T-helper 1 cell treated with Interleukin-12 subunit alpha and Interleukin-12 subunit beta and Interleukin-4 antibody, amounts not matched to agents 30 ng/mL and 1 ng/mL, for 36 hours (primary cell): Measurements from ENCODE around the gene KRTAP12-3. TPM values are rescaled to one million over a fixed set of nuclear protein-coding genes. Genes with fewer than 3 reads are reported as not detected.
"Not testable (repeated sequence)": the region's sequence is repeated elsewhere in the genome, so short reads cannot be mapped to it uniquely, and the experiment has no call there.

Source experiments
- intact Hi-C: fragments of 100-400 bp; cut with micrococcal nuclease; formaldehyde crosslinking; loops from one replicate; pipeline ENCODE4 v1.15.1; 2024
- total RNA-seq: library from RNA; stranded (reverse); gene quantifications from 2 replicates; pipeline ENCODE4 v1.2.3, GENCODE V29; 2022

Gene KRTAP12-3
- total RNA-seq, 1 donor from 2014 or later: not detected

GRCh38 chr21:44627181-44627822 is 30.4 kb upstream of the KRTAP12-3 start:
- intact Hi-C loops: not testable (repeated sequence)

DNA sequence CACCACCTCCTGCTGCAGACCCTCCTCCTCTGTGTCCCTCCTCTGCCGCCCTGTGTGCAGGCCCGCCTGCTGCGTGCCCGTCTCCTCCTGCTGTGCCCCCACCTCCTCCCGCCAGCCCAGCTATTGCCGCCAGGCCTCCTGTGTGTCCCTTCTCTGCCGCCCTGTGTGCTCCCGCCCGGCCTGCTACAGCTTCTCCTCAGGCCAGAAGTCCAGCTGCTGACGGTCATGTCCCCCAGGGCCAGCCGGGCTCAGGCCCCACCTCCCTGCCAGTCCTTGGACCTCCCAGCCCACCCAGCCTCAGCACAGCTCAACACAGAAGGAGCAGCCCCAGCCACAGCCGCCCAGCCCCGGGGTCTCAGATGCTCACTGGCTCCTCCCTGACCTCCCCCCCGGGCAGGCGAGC is 29.9 kb upstream of the KRTAP12-3 start:
- intact Hi-C loops: not testable (repeated sequence)

DNA sequence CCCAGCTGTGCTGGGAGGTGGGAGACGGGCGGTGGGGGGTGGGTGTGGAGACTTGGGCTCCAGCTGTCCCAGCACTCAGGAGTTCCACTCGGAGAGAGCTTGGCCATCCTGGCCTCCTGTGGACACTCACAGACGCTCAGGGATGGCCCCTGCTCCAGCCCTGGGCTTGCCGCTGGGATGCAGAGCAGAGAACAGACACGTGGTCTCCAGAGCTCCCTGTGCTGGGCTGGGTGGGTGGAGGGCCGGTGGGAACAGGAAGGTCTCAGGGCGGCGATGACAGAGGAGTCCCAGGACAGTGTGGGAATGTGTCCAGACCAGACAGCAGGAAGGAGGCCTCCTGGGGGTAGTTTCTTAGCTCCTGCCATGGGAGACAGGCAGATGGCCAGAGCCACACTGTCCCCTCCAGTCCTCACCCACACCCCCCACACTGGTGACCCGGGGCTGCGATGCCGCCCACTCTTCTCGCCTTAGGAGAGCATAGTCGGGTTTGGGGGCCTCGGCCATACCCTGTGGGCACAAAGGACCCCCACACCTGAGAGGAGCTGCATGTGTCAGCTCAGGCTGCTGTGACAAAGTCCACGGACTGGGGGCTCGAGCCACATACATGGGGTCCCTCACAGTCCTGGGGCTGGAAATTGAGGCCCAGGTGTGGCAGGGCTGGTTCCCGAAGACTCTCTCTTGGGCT is 28.9 kb upstream of the KRTAP12-3 start:
- intact Hi-C loops: no loop called here

DNA sequence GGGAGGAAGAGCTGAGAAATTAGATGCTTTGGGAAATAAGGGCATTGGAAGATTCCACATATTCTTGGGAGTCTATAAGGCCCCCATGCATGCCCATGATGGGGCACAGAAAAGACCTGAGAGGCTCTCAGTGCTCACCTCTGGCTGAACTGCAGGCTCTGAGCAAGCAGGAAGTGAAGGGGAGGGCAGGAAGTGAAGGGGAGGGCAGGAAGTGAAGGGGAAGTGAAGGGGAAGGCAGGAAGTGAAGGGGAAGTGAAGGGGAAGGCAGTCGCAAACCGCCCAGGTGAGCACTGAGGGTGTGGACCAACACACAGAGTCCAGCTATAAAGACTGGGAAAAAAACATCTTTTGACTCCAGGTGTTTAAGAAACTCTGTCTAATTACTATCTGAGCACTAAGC is 27.3 kb upstream of the KRTAP12-3 start:
- intact Hi-C loops: no loop called here

GRCh38 chr21:44632067-44632466 is 25.7 kb upstream of the KRTAP12-3 start:
- intact Hi-C loops: no loop called here

GRCh38 chr21:44636209-44637017 is 21.3 kb upstream of the KRTAP12-3 start:
- intact Hi-C loops: no loop called here

DNA sequence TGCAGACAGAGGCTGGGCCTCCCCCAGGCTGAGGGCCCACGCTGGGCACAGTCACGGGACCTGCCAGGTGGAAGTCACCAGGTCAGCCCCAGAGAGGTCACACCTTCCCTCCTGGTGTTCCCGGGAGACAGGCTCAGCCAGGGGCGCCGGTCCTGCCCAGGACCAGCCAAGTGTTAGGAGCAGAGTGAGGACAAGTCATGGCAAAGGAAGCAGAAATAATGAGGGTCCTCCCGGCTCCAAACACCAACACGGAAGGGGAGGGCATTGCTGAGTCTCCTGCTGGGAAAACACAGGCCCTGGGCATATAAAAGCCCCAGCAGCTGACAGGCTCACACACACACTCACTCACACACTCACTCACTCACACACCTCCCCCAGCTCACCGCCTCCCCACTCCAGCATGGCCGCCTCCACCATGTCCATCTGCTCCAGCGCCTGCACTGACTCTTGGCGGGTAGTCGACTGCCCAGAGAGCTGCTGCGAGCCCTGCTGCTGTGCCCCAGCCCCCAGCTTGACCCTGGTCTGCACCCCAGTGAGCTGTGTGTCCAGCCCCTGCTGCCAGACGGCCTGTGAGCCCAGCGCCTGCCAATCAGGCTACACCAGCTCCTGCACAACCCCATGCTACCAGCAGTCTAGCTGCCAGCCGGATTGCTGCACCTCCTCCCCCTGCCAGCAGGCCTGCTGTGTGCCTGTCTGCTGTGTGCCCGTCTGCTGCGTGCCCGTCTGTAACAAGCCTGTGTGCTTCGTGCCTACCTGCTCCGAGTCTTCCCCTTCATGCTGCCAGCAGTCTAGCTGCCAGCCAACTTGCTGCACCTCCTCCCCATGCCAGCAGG is 20.5 kb upstream of the KRTAP12-3 start, which contains the start of gene KRTAP10-10:
TSS of gene KRTAP10-10 (plus strand) at position 339 of the 833 bp plus-strand sequence. CDS start at position 401, 62 bp downstream.
- intact Hi-C loops: no loop called here

GRCh38 chr21:44637851-44638348 is 19.8 kb upstream of the KRTAP12-3 start:
- intact Hi-C loops: not testable (repeated sequence)

DNA sequence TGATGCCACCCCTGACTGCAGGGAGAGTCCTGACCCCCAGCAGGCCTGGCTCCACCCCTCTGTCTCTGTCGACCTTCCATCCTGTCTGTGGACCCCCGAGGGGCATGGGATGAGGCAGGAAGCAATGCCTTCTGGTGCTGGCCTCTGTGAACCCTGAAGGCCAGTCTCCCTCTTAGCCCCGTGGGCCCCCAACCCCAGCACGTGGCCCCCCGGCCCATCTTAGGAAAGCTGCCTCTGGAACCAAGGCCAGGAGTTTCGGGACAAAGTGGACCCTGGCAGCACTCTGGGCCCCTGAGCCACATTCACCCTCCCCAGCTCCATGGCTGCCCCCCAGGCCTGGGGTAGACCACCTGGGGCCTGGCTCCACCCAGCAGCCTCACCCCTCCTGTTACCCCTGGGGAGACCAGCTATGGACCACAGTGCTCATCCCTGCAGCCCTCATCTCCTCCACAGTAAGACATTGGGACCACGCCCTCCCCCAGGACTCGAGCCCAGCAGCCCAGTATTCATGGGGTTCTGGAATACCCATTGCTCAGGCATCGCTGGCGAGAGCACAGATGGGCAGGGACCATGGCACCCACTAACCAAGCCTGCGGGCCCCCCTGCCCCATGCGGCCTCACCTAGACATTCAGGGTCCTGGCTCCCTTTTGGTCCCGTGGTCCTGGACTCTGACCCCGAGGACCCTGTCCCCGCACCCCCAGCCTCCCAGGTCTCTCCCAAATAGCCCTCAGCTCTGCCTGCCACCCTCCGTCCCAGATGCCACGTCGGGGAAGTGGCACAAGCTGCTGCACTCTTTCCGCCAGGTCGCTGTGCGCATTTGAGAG is 19.0 kb upstream of the KRTAP12-3 start:
- intact Hi-C loops: not testable (repeated sequence)

DNA sequence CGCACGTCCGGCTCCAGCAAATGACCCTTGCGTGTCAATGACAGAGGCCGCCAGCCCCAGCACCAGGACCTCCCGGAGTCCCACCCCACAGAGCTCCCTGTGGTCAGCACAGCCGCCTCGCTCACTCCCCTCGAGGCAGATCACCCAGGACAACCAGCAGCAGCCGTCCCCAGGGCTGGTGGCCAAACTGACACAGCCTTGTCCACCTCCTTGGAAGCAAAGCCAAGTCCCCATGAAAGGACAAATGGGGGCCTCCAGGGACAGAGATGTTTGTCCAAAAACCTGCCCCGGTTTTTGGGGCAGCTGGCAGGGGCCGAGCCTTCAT is 18.4 kb upstream of the KRTAP12-3 start:
- intact Hi-C loops: no loop called here

DNA sequence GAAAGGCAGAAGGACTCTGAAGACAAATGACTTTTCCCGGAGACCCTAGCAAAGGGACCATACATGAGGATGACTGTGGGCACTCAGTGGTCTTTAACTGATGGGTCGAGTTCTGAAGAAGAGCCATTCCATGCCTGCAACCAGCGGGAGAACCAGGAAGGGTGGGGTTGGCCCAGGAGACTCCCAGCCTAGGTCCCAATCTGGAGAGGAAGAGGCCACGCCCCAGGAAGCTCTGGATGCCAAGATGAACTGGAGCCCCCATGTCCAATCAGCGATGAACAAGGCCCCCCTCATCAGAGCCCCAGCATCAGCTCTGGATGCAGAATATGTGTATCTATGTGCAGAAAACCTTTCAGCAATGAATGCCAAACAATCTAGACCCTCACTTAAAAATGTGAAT is 17.0 kb upstream of the KRTAP12-3 start:
- intact Hi-C loops: no loop called here

DNA sequence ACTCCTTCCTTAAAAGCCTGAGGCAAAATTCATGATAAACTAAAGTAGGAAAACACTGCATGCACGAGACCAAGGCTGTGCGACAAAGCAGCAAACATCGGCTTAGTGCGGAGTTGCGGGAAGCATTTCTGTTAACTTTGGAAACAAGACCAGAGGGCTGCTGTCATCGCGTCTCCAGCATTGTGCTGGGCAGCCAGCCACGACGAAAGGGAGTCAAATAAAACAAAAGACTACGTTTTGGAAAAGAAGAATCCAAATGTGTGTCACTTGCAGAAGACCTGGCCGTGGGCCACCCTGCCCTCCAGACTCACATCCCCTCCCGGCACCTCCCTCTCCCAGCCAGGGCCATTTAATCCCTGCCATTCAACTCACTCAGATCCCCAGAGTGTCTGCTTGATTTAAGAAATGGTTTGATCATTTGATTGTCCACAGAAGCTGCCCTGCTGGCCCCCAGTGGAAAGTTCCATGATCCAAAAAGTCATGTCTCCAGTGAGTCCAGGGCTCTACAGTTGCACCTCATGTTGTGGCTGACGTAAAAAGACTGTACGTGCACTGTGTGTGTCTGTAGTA is 13.9 kb upstream of the KRTAP12-3 start:
- intact Hi-C loops: loop anchor here (2.0 kb wide), 1 partner anchor 15 kb away; no protein-coding TSS in a partner anchor

DNA sequence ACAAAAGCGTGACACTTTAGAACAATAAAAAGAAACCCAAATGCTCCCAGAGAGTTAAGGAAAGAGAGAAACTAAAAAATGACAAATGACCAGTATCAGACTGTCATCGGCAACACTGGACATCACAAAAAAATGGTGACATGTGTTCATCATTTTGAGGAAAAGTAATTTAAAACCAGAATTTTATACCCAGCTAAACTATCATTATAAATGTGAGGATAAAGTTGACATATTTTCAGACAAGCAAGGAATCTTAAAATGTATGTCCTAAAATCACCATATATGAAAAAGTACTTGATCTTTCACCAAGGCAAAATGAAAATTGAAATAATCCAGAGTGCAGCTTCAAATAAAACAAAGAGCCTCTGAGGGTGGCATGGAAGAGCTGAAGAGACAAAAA is 12.9 kb upstream of the KRTAP12-3 start:
- intact Hi-C loops: loop anchor here (2.0 kb wide), 1 partner anchor 14 kb away; no protein-coding TSS in a partner anchor

DNA sequence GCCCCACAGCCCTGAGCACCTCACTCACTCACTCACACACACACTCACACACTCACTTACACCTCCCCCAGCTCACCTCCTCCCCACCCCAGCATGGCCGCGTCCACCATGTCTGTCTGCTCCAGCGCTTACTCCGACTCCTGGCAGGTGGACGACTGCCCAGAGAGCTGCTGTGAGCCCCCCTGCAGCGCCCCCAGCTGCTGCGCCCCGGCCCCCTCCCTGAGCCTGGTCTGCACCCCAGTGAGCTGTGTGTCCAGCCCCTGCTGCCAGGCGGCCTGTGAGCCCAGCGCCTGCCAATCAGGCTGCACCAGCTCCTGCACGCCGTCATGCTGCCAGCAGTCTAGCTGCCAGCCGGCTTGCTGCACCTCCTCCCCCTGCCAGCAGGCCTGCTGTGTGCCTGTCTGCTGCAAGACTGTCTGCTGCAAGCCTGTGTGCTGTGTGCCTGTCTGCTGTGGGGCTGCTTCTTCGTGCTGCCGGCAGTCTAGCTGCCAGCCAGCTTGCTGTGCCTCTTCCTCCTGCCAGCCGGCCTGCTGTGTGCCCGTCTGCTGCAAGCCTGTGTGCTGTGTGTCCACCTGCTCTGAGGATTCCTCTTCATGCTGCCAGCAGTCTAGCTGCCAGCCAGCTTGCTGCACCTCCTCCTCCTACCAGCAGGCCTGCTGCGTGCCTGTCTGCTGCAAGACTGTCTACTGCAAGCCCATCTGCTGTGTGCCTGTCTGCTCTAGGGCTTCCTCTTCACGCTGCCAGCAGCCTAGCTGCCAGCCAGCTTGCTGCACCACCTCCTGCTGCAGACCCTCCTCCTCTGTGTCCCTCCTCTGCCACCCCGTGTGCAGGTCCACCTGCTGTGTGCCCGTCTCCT is 11.1 kb upstream of the KRTAP12-3 start, which contains the start of gene KRTAP10-11:
TSS of gene KRTAP10-11 (plus strand) at position 49 of the 856 bp plus-strand sequence. CDS start at position 94, 45 bp downstream.
- intact Hi-C loops: not testable (repeated sequence)

- intact Hi-C loops: no loop called here
Measured at GRCh38 chr21:44647222-44647552, 10.5 kb upstream of the KRTAP12-3 start.

GRCh38 chr21:44648557-44649311 is 9.0 kb upstream of the KRTAP12-3 start:
- intact Hi-C loops: no loop called here

- intact Hi-C loops: loop anchor here (10.0 kb wide), 1 partner anchor 155 kb away; the partner anchor contains the start of gene UBE2G2
Measured at GRCh38 chr21:44649521-44650100, 8.1 kb upstream of the KRTAP12-3 start.
